GM12878 (cell line): ENCODE measurements around the gene TRERF1. TPM values are rescaled to one million over a fixed set of nuclear protein-coding genes. Genes with fewer than 3 reads are reported as not detected.

Experiments used
- ATAC-seq: fragments of 200-7000 bp; cut with Tn5 transposase; 3 replicates; pipeline ENCODE4 v1.9.1; 2020; ENCODE audit warnings: mild to moderate bottlenecking, moderate library complexity
- BruUV-seq: library from RNA; stranded (reverse); fragments of 400-500 nt; replicated peaks from 2 replicates; lab custom pipeline; 2021; lab: Mats Ljungman, UMichigan
- CTCF ChIA-PET: fragments of 300-600 bp; sonication (Branson Sonifier 250); formaldehyde crosslinking; extraction: SDS; loops from one replicate; lab custom pipeline; 2021; ENCODE audit warnings: inconsistent platforms; lab: Yijun Ruan, JAX
- POLR2A ChIA-PET: fragments of 350-600 bp; formaldehyde crosslinking; extraction: SDS; loops from one replicate; lab custom pipeline; 2021; ENCODE audit warnings: inconsistent platforms; lab: Charles Lee
- RAD21 ChIA-PET: fragments of 300-600 bp; sonication (Branson Sonifier 250); formaldehyde crosslinking; loops from one replicate; lab custom pipeline; 2023; ENCODE audit warnings: antibody characterized with exemption; ENCODE audit not compliant: unreplicated experiment; lab: Charles Lee
- SMC1A ChIA-PET: fragments of 300-600 bp; sonication (Branson Sonifier 250); formaldehyde crosslinking; loops from one replicate; lab custom pipeline; 2023; ENCODE audit not compliant: unreplicated experiment, uncharacterized antibody; lab: Charles Lee
- DNase-seq: peaks from one replicate; pipeline ENCODE4 v3.0.0-alpha.2; 2011; ENCODE audit warnings: low read depth, low spot score
- FAIRE-seq: peaks from 3 replicates; lab custom pipeline; 2011; peaks lifted over from hg19 to GRCh38; lab: Jason Lieb, UNC
- H2AFZ ChIP-seq: 2 replicates; pipeline ENCODE4 v1.6.0; 2011; ENCODE audit warnings: low read depth, low read length, control low read depth; ENCODE audit not compliant: control insufficient read depth
- H3K27ac ChIP-seq: 2 replicates; pipeline ENCODE4 v1.5.1; 2011; ENCODE audit warnings: control low read depth; ENCODE audit not compliant: control insufficient read depth, insufficient read depth
- H3K27me3 ChIP-seq, 2 experiments: replicated peaks in 1 of 2; 2 replicates each; pipeline versions ENCODE4 v1.6.0 to v1.6.1; 2011; ENCODE audit warnings: low read length in 1 of 2; ENCODE audit not compliant: control insufficient read depth in 2 of 2, insufficient read depth in 2 of 2
- H3K36me3 ChIP-seq, 2 experiments: 2 replicates each; pipeline ENCODE4 v1.5.1; 2011; ENCODE audit warnings: low read length in 1 of 2; ENCODE audit not compliant: control insufficient read depth in 2 of 2, insufficient read depth in 2 of 2
- H3K4me1 ChIP-seq: 2 replicates; pipeline ENCODE4 v1.6.1; 2011; ENCODE audit warnings: mild to moderate bottlenecking, low read length, moderate library complexity, mixed read lengths; ENCODE audit not compliant: control insufficient read depth, insufficient read depth
- H3K4me2 ChIP-seq: 2 replicates; pipeline ENCODE4 v1.6.0; 2011; ENCODE audit warnings: control low read depth; ENCODE audit not compliant: control insufficient read depth, insufficient read depth
- H3K4me3 ChIP-seq: fragments of 200-600 bp; sonication (generic); 2 replicates; pipeline ENCODE4 v1.5.1; 2016
- H3K79me2 ChIP-seq: 2 replicates; pipeline ENCODE4 v1.6.0; 2011; ENCODE audit warnings: low read length; ENCODE audit not compliant: control insufficient read depth, insufficient read depth
- H3K9ac ChIP-seq: 2 replicates; pipeline ENCODE4 v1.8.0; 2011; ENCODE audit warnings: low read length, control low read depth, mixed read lengths; ENCODE audit not compliant: control insufficient read depth, insufficient read depth
- H3K9me3 ChIP-seq: replicated peaks from 3 replicates; pipeline ENCODE4 v1.5.1; 2011; ENCODE audit warnings: mild to moderate bottlenecking, low read length; ENCODE audit not compliant: control insufficient read depth, insufficient read depth
- H4K20me1 ChIP-seq: 2 replicates; pipeline ENCODE4 v1.6.0; 2011; ENCODE audit not compliant: control insufficient read depth, insufficient read depth
- BCL11A ChIP-seq: IDR thresholded peaks from 2 replicates; pipeline ENCODE4 v1.6.1; 2011; ENCODE audit warnings: low read depth, low read length
- BRCA1 ChIP-seq: IDR thresholded peaks from 2 replicates; pipeline ENCODE4 v1.6.1; 2011; ENCODE audit warnings: low read depth, low read length, improper control_type of control experiment
- CHD4 ChIP-seq: fragments of 200-600 bp; sonication (generic); IDR thresholded peaks from 2 replicates; pipeline ENCODE4 v1.6.1; 2016; ENCODE audit warnings: mild to moderate bottlenecking
- RELA ChIP-seq: fragments of 450-650 bp; IDR thresholded peaks from 2 replicates; pipeline ENCODE4 v1.8.0; 2014; ENCODE audit warnings: borderline replicate concordance; ENCODE audit not compliant: partially characterized antibody
- WGBS: methylation state at CpG from one replicate; pipeline ENCODE4 v1.1.6; 2016; ENCODE audit warnings: low lambda C conversion rate; ENCODE audit not compliant: insufficient replicate concordance, insufficient coverage; ENCODE audit errors: missing lambda C conversion rate; 5-methylcytosine and 5-hydroxymethylcytosine counted together
- in situ Hi-C: fragments of 300-500 bp; cut with MboI; formaldehyde crosslinking; loops from 9 replicates; pipeline ENCODE4 v1.14.3; 2018; ENCODE audit warnings: mixed read lengths
- intact Hi-C: fragments of 100-400 bp; cut with micrococcal nuclease; formaldehyde crosslinking; loops from one replicate; pipeline ENCODE4 v1.14.2; 2022; ENCODE audit not compliant: unreplicated experiment
- polyA plus RNA-seq, 11 experiments: library from polyadenylated mRNA; depleted of rRNA in 4 of 11; unstranded in 6 of 11; stranded (reverse) in 5 of 11; fragments of >200 nt; fragmentation: Nextera tagmentation in 4 of 11; fragmentation: Illumina TruSeq in 1 of 11; extraction: Ambion mirVana in 4 of 11; extraction: Trizol in 1 of 11; gene quantifications; 1 replicate in 1 of 11; 2 replicates in 10 of 11; pipeline versions ENCODE4 v1.2.1 to v1.2.3, GENCODE V29; 2011 to 2016; ENCODE audit warnings: inconsistent platforms in 2 of 11, missing spikeins in 2 of 11, low read depth in 1 of 11
- total RNA-seq, 4 experiments: library from RNA; depleted of rRNA in 3 of 4; stranded (reverse); fragments of >200 nt in 3 of 4; fragmentation: Illumina TruSeq in 1 of 4; extraction: Trizol in 1 of 4; gene quantifications; 2 replicates each; pipeline versions ENCODE4 v1.2.1 to v1.2.3, GENCODE V29; 2013 to 2021
- TF ChIP-seq, protein P1 (sequence below): fragments of 450-650 bp; formaldehyde crosslinking; IDR thresholded peaks from 2 replicates; pipeline ENCODE4 v1.4.0; 2020; ENCODE audit warnings: mild to moderate bottlenecking, moderate library complexity

The TRERF1 gene
- total and polyA plus RNA-seq, 10 of the 15 experiments (the other 5 are each of a cell fraction or from before 2014, with no cell fraction given), result 2.2 to 19.4 (median 7.2) TPM

GRCh38 chr6:42429836-42430235, 21.9 kb downstream of the TRERF1 start:
- Histone ChIP-seq H3K27me3 (no peaks in the 10 kb centered on the region), H4K20me1 (no peaks in the 10 kb centered on the region), H3K9ac (no peak overlapping the region), H3K27ac (no peak overlapping the region), H3K4me1 (peaks cover 41% of the 10 kb centered on the region), H3K4me3 (0 out of 2 replicates have a peak overlapping the region, but pooled peaks have one; percentile 39), H2AFZ (no peak overlapping the region), H3K9me3 (peaks cover 12% of the 10 kb centered on the region), H3K4me2 (no peak overlapping the region), H3K79me2 (peaks cover 9% of the 10 kb centered on the region), H3K36me3 (no peaks in the 10 kb centered on the region; a peak in 2 of 4 replicates)
- in situ Hi-C loops, result loop anchor here (5.0 kb wide), 1 partner anchor 47 kb away; no protein-coding TSS in a partner anchor
- intact Hi-C loops, result no loop called here
- CTCF ChIA-PET, result no interaction called here
- RAD21 ChIA-PET, result interaction anchor here (2.0 kb wide), 1 partner anchor 10 kb away, joined by 4 read pairs; no protein-coding TSS in a partner anchor
- no peak for DNase-seq
- SMC1A ChIA-PET, result interaction anchor here (0.7 to 3.6 kb wide), 2 partner anchors 19 to 40 kb away, joined by 3 to 25 read pairs; no protein-coding TSS in a partner anchor
- no peak for TF ChIP-seq BCL11A
- no peak for TF ChIP-seq RELA
- TF ChIP-seq, protein P1, sequence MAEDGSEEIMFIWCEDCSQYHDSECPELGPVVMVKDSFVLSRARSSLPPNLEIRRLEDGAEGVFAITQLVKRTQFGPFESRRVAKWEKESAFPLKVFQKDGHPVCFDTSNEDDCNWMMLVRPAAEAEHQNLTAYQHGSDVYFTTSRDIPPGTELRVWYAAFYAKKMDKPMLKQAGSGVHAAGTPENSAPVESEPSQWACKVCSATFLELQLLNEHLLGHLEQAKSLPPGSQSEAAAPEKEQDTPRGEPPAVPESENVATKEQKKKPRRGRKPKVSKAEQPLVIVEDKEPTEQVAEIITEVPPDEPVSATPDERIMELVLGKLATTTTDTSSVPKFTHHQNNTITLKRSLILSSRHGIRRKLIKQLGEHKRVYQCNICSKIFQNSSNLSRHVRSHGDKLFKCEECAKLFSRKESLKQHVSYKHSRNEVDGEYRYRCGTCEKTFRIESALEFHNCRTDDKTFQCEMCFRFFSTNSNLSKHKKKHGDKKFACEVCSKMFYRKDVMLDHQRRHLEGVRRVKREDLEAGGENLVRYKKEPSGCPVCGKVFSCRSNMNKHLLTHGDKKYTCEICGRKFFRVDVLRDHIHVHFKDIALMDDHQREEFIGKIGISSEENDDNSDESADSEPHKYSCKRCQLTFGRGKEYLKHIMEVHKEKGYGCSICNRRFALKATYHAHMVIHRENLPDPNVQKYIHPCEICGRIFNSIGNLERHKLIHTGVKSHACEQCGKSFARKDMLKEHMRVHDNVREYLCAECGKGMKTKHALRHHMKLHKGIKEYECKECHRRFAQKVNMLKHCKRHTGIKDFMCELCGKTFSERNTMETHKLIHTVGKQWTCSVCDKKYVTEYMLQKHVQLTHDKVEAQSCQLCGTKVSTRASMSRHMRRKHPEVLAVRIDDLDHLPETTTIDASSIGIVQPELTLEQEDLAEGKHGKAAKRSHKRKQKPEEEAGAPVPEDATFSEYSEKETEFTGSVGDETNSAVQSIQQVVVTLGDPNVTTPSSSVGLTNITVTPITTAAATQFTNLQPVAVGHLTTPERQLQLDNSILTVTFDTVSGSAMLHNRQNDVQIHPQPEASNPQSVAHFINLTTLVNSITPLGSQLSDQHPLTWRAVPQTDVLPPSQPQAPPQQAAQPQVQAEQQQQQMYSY (CRISPR knock-in tag), result no peak
- no peak for TF ChIP-seq BRCA1
- TF ChIP-seq CHD4, result no peak
- FAIRE-seq, result no peak
- POLR2A ChIA-PET, result interaction anchor here (0.6 to 2.5 kb wide), 2 partner anchors 40 to 686 kb away, joined by 5 to 9 read pairs; no protein-coding TSS in a partner anchor
- BruUV-seq, result no TSS peak
- WGBS, result 93% methylated on average over 7 of the region's 7 CpGs
- ATAC-seq, result no peak
